Measurements from ENCODE around the gene LCN9.

GRCh38 chr9:135660407-135660806, 2.7 kb upstream of the LCN9 start:
- TF ChIP-seq MAZ (CRISPR knock-in tag; conservative IDR thresholded peaks at IDR 0.05 in 1 of 2, IDR thresholded peaks at IDR 0.05 in 1 of 2): no peak
- TF ChIP-seq MXI1 (IDR thresholded peaks at IDR 0.05; ENCODE audit: low read depth, low read length): no peak
- TF ChIP-seq MNT (conservative IDR thresholded peaks at IDR 0.05): no peak
- no peak for TF ChIP-seq NFATC3 (IDR thresholded peaks at IDR 0.05)
- TF ChIP-seq HDAC6 (IDR thresholded peaks at IDR 0.05; ENCODE audit: low read depth, low read length): no peak
- TF ChIP-seq ZFP91 (CRISPR knock-in tag; IDR thresholded peaks at IDR 0.05): no peak
- TF ChIP-seq, protein P1, sequence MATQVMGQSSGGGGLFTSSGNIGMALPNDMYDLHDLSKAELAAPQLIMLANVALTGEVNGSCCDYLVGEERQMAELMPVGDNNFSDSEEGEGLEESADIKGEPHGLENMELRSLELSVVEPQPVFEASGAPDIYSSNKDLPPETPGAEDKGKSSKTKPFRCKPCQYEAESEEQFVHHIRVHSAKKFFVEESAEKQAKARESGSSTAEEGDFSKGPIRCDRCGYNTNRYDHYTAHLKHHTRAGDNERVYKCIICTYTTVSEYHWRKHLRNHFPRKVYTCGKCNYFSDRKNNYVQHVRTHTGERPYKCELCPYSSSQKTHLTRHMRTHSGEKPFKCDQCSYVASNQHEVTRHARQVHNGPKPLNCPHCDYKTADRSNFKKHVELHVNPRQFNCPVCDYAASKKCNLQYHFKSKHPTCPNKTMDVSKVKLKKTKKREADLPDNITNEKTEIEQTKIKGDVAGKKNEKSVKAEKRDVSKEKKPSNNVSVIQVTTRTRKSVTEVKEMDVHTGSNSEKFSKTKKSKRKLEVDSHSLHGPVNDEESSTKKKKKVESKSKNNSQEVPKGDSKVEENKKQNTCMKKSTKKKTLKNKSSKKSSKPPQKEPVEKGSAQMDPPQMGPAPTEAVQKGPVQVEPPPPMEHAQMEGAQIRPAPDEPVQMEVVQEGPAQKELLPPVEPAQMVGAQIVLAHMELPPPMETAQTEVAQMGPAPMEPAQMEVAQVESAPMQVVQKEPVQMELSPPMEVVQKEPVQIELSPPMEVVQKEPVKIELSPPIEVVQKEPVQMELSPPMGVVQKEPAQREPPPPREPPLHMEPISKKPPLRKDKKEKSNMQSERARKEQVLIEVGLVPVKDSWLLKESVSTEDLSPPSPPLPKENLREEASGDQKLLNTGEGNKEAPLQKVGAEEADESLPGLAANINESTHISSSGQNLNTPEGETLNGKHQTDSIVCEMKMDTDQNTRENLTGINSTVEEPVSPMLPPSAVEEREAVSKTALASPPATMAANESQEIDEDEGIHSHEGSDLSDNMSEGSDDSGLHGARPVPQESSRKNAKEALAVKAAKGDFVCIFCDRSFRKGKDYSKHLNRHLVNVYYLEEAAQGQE (IDR thresholded peaks at IDR 0.05; ENCODE audit: borderline replicate concordance): no peak
- TF ChIP-seq, protein P1 (CRISPR knock-in tag; IDR thresholded peaks at IDR 0.05; ENCODE audit: low read depth): no peak
- TF ChIP-seq, protein P2, sequence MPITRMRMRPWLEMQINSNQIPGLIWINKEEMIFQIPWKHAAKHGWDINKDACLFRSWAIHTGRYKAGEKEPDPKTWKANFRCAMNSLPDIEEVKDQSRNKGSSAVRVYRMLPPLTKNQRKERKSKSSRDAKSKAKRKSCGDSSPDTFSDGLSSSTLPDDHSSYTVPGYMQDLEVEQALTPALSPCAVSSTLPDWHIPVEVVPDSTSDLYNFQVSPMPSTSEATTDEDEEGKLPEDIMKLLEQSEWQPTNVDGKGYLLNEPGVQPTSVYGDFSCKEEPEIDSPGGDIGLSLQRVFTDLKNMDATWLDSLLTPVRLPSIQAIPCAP (CRISPR knock-in tag; IDR thresholded peaks at IDR 0.05; ENCODE audit: borderline replicate concordance): no peak

All from K562 (cell line).